HuH-7 (cell line): Measurements from ENCODE around the gene POMGNT1.
A peak's percentile ranks its signal among the peaks of the same experiment; 100 is the strongest.
"Not testable (repeated sequence)": the region's sequence is repeated elsewhere in the genome, so short reads cannot be mapped to it uniquely, and the experiment has no call there.

Experiments
- DNase-seq: peaks from one replicate; pipeline ENCODE4 v3.0.0; 2011; ENCODE audit warnings: low spot score

The POMGNT1 gene

DNA sequence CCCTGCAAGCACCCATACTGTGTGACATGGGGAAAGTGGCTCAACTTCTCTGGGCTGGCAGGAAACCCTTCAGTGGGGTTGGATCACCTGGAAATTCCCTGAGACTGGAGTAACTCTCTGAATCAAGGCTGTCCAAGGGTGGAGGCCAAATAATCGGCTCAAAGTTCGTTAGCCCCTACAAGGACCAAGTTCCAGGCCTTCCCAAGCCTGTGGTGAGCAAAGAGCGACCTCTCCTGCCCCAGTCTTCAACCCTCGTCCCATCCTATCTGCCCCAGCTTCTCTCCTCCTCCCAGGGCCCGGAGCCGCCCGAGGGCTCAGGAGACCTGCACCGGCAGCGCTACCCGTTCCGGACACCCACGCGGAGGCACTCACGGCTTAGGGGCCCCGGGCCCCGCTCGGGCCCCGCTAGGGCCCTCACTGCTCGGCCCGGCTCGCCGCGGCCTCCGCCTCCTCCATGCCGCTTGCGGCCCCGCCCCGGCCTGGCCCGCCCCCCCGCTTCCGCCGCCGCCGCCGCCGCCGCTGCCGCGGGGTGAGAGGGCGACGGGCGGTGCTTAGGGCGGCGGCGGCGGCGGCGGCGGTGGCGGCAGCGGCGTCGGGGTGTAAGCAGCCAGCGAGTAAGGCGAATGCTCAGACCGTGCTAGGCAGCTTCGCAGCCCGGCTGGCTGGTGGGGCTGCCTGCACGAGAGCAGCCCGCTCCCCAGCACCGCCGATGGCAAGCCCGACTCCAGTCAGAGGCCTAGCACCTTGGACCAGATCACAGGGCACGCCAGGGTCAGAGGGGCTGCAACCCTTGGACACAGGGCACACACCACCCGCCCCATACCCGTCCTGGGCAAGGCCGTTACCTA, at the start of gene POMGNT1:
TSS of gene POMGNT1 (minus strand) at position 471 of the 848 bp plus-strand sequence. CDS start 613 bp downstream, outside the sequence.
- DNase-seq = peak; percentile 89

DNA sequence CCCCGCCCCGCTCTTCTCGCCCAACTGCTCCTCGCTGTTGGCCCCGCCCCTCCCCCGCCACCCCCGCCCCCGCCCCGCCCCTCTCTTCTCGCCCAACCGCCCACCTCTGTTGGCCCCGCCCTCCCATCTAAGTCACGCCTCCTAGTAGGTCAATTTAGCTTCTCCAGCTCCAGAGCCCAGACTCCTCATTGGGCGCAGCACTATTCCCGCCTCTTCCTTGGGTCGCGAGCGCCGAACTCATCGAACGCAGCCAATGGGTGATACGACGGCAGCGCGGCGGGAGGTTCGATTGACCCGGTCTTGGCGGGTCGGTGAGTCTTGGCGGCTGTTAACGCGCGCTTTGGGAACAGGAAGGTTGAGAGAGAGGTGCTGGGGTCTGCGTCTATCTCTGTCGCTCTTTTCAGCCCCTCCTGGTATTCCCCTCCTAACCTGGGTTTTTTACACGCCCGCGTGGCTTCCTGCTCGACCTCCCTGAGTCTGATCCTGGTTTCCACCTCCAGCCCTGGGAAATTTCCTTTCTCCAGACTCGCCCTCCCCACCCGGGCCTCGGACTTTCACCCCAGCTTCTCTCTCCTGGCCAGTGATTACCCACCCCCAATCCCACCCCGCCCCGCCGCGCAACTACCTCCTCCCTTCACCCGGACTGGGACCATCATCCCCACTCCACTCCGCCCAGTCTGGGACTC, 49.3 kb upstream of the POMGNT1 start, which contains the start of gene RAD54L:
TSS of gene RAD54L (plus strand) at position 328 of the 686 bp plus-strand sequence. CDS start 643 bp downstream, outside the sequence.
- DNase-seq = peak; percentile 98

DNA sequence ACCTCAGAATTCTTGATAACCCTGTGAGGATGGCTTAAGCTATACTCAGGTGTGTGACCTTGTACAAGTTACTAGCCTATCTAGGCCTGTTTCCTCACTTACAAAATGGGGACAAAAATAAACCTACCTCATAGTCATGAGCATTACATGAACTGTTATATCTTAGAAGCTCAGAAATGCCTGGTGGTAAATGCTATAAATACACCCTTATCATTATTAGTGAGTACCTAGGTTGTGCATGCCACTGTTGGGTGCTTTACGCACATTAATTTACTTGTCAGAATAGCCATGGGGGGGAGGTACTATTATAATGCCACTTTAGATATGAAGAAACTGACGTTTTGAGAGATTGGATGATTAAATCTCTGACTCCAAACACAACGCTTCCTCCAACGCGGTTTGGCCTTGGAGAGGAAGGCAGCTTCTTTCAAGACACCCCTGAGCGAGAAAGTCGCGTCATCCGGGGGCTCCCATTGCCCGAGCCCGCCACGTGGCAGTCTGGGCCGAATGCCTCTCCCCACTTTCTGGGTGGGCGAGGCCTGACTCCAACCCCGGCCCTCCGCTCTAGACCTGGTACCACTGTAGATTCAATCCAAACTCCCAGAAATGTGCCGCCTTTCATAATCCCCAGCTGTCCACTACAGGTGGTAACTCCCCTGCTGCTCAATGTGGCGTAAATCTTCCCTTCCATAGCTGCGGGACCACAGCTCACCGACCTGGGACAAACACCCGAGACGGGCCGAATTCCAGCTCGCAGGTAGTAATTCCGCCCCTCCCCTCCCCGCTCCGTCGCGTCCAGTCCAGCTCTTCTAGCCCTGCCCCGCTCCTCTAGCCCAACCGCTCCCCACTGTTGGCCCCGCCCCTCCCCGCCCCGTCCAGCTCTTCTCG, 48.6 kb upstream of the POMGNT1 start:
- DNase-seq = peak; percentile 93

GRCh38 chr1:46246136-46246535, 47.9 kb upstream of the POMGNT1 start:
- DNase-seq = not testable (repeated sequence)

- DNase-seq = peak; percentile 55
These were observed 46.6 kb upstream of the POMGNT1 start for GRCh38 chr1:46244656-46245371.

- DNase-seq = not testable (repeated sequence)
These were observed 45.6 kb upstream of the POMGNT1 start for GRCh38 chr1:46243831-46244230.

GRCh38 chr1:46242918-46243317, 44.7 kb upstream of the POMGNT1 start:
- no peak for DNase-seq

GRCh38 chr1:46241733-46242132, 43.5 kb upstream of the POMGNT1 start:
- not testable (repeated sequence) for DNase-seq

GRCh38 chr1:46238865-46239264, 40.6 kb upstream of the POMGNT1 start:
- DNase-seq = not testable (repeated sequence)

DNA sequence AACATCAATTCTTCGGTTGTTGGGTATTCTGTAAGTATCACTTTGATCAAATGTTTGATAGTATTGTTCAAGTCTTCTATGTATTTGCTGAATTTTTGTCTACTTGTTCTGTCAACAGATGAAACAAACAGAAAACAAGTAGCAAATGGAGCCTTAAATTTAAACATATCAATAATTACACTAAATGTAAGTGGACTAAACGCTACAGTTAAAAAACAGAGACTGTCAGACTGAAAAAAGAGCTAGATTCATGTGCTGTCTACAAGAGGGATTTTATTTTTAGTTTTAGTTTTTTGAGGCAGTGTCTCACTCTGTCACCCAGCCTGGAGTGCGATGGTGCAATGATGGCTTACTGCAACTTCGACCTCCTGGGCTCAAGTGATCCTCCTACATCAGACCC, 38.6 kb upstream of the POMGNT1 start:
- no peak for DNase-seq

- not testable (repeated sequence) for DNase-seq
These were observed 33.0 kb upstream of the POMGNT1 start for GRCh38 chr1:46231231-46231630.

- no peak for DNase-seq
These were observed 26.7 kb upstream of the POMGNT1 start for GRCh38 chr1:46224966-46225365.

DNA sequence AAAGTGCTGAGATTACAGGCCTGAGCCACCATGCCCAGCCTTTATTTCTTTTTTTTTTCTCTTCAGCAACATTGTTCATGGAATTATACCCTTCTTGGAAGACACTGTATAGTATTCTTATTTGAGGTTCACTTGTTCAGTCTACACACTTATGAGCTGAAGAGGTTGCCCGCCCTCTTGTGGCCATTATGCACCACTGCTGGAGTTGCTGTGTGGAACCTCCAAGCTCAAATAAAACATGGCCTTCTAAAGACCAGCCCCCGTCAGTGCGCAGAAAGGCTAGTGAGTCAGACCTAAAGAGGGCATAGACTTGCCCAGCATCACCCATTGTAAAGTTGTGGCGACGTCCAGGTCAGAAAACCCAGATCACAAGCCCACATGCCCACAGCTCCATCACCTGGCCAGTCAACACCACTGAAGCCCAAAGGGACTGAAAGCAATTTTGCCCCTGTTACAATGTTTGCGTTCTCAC, 25.3 kb upstream of the POMGNT1 start:
- peak; percentile 65 for DNase-seq

- DNase-seq = not testable (repeated sequence)
These were observed 24.8 kb upstream of the POMGNT1 start for GRCh38 chr1:46223055-46223454.

DNA sequence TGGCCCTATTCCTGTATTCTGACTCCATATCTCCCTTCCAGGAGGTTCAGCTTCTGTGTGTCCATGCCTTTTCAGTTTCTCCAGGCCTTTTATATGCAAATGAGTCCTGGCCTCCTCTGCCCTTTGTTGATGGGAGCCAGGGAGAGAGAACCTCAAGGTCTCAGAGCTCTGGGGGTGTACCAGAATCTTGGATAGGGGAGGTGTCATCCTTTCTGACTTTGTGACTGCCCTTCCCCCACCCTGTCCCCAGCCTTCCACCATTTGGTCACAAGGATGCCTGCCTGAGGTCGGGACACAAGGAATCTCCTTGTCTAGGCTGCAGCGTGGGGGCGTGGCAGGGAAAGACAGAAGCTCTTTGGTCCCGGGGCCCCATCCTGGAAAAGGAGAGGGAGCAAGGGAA, 23.5 kb upstream of the POMGNT1 start:
- DNase-seq = no peak

DNA sequence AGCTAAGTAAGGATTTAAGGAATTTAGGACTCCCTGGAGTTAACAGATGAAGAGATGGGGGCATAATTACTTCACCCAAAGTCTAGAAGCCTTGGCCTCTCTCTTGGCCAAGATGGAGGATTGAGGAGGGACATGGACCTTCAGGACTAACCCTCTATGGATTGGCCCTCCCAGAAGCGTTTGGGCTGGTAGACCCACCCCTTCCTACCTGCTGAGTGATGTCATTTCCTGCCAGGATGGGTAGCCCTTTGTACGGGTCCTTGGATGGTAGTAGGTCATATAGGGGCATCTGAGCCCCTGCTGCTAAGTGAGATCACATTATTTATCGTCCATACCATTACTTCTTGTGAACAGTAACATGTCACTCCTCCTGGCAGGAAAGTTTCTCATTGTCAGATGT, 22.6 kb upstream of the POMGNT1 start:
- DNase-seq = no peak

- DNase-seq = no peak
These were observed 21.6 kb upstream of the POMGNT1 start for GRCh38 chr1:46219551-46220520.

- DNase-seq = no peak
These were observed 20.2 kb upstream of the POMGNT1 start for GRCh38 chr1:46218443-46218842.

DNA sequence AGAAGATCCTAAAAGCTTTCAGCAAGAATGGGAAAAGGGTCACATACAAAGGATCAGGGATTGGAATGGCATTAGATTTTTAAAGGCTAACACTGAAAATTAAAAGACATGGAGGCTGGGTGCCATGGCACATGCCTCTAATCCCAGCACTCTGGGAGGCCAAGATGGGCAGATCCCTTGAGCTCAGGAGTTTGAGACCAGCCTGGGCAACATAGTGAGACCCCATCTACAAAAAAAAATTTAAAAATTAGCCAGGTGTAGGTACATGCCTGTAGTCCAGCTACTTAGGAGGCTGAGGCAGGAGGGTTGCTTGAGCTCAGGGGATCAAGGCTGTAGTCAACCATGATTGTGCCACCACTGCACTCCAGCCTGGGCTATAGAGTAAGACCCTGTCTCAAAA, 17.3 kb upstream of the POMGNT1 start:
- DNase-seq = no peak

DNA sequence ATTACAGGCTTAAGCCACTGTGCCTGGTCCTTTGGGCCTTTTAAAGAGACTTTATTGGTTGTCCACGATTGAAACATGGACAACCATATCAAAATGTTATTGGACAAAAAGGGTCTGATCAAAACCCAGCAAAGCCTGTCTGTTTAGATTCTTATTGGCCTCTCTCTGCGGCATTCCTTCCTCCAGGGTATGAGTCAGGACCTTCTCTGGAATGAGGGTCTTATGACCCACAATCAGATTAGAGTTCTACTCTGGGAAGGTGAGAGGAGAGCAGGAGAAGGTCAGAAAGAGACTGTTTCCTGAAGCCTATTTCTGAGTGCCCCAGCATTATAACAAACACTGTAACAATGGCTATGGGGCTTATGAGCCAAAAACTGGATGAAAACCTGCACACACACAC, 12.8 kb upstream of the POMGNT1 start:
- DNase-seq = no peak
